ENCODE results near the gene SIRT3.

- no peak for TF ChIP-seq CTCF (conservative IDR thresholded peaks at IDR 0.05; ENCODE audit: low read depth, low read length)
- TF ChIP-seq EZH2 (IDR thresholded peaks at IDR 0.05; ENCODE audit: borderline replicate concordance, low read depth, low read length, poor library complexity, severe bottlenecking): no peak
These were observed 32.8 kb downstream of the SIRT3 start for GRCh38 chr11:203056-203944.
